ENCODE measurements around the gene MMP14.
A peak's percentile ranks its signal among the peaks of the same experiment; 100 is the strongest.
"Not testable (repeated sequence)": the region's sequence is repeated elsewhere in the genome, so short reads cannot be mapped to it uniquely, and the experiment has no call there.

Gene MMP14

GRCh38 chr14:22814941-22815713 is 21.3 kb upstream of the MMP14 start, which contains the start of gene SLC7A7:
Gene SLC7A7 (minus strand): TSS chr14:22815435. CDS start chr14:22813398, 2,037 bp downstream.
- no peak for DNase-seq

- peak in 1 of 2 donors; percentile 32 for DNase-seq
Measured at GRCh38 chr14:22819151-22819988, 17.0 kb upstream of the MMP14 start.

GRCh38 chr14:22820731-22821130 is 15.7 kb upstream of the MMP14 start:
- DNase-seq: no peak

- DNase-seq: no peak
Measured at GRCh38 chr14:22821193-22822015, 15.0 kb upstream of the MMP14 start.

- DNase-seq: no peak
Measured at GRCh38 chr14:22822016-22822570, 14.3 kb upstream of the MMP14 start.

- DNase-seq: peak; percentile 38 to 59
Measured at GRCh38 chr14:22822571-22823098, 13.8 kb upstream of the MMP14 start.

GRCh38 chr14:22824711-22825359 is 11.6 kb upstream of the MMP14 start:
- peak in 1 of 2 donors; percentile 58 for DNase-seq

GRCh38 chr14:22829076-22829660 is 7.2 kb upstream of the MMP14 start:
- not testable (repeated sequence) for DNase-seq

GRCh38 chr14:22829661-22830442 is 6.5 kb upstream of the MMP14 start, which contains the start of gene MRPL52:
Gene MRPL52 (plus strand): TSS chr14:22829887. CDS start chr14:22829913, 26 bp downstream.
- DNase-seq: peak; percentile 59 to 91

GRCh38 chr14:22830443-22831010 is 5.9 kb upstream of the MMP14 start:
- no peak for DNase-seq

- no peak for DNase-seq
Measured at GRCh38 chr14:22835505-22835904, 880 bp upstream of the MMP14 start.

- no peak for DNase-seq
Measured at GRCh38 chr14:22837114-22837749, 847 bp downstream of the MMP14 start.

GRCh38 chr14:22837750-22838538 is 1.6 kb downstream of the MMP14 start:
- DNase-seq: no peak

- no peak for DNase-seq
Measured at GRCh38 chr14:22838631-22839041, 2.3 kb downstream of the MMP14 start.

GRCh38 chr14:22839159-22839779 is 2.9 kb downstream of the MMP14 start:
- DNase-seq: no peak

- no peak for DNase-seq
Measured at GRCh38 chr14:22841311-22841710, 4.9 kb downstream of the MMP14 start.

- DNase-seq: no peak
Measured at GRCh38 chr14:22841769-22842168, 5.4 kb downstream of the MMP14 start.
